H1 (cell line): ENCODE data around the gene TMEM163. TPM values are rescaled to one million over a fixed set of nuclear protein-coding genes. Genes with fewer than 3 reads are reported as not detected.

Experiments used
- CTCF ChIA-PET: fragments of 300-600 bp; sonication (Branson Sonifier 250); formaldehyde crosslinking; loops from one replicate; lab custom pipeline; 2021; ENCODE audit not compliant: partially characterized antibody; lab: Charles Lee
- POLR2A ChIA-PET: fragments of 300-600 bp; sonication (Branson Sonifier 250); formaldehyde crosslinking; loops from one replicate; lab custom pipeline; 2021; ENCODE audit warnings: inconsistent platforms; ENCODE audit not compliant: partially characterized antibody; lab: Charles Lee
- DNase-seq, 2 experiments: peaks; one replicate each; pipeline versions ENCODE4 v3.0.0 to v3.0.0-alpha.2; 2010 to 2022; ENCODE audit warnings: low spot score in 2 of 2, low read depth in 1 of 2, mixed read lengths in 1 of 2
- FAIRE-seq: peaks from 2 replicates; lab custom pipeline; 2011; peaks lifted over from hg19 to GRCh38; lab: Jason Lieb, UNC
- H2AFZ ChIP-seq: 2 replicates; pipeline ENCODE4 v1.8.1; 2012; ENCODE audit warnings: low read length, inconsistent platforms
- H2AK5ac ChIP-seq: 2 replicates; pipeline ENCODE4 v1.6.1; 2013; ENCODE audit warnings: low read depth, low read length
- H2BK120ac ChIP-seq: replicated peaks from 2 replicates; pipeline ENCODE3; 2013; ENCODE audit warnings: low read depth, low read length, inconsistent platforms
- H2BK12ac ChIP-seq: 2 replicates; pipeline ENCODE4 v1.6.1; 2013; ENCODE audit warnings: low read depth, low read length
- H2BK15ac ChIP-seq: 2 replicates; pipeline ENCODE4 v1.6.1; 2013; ENCODE audit warnings: low read length
- H2BK20ac ChIP-seq: 2 replicates; pipeline ENCODE4 v1.6.1; 2013; ENCODE audit warnings: low read length
- H2BK5ac ChIP-seq: 2 replicates; pipeline ENCODE4 v1.6.1; 2013; ENCODE audit warnings: low read depth, low read length
- H3K14ac ChIP-seq: 2 replicates; pipeline ENCODE4 v1.6.1; 2013; ENCODE audit warnings: inconsistent platforms; ENCODE audit not compliant: insufficient read length
- H3K18ac ChIP-seq: 2 replicates; pipeline ENCODE4 v1.6.1; 2013; ENCODE audit warnings: low read length; ENCODE audit errors: extremely low read depth
- H3K23ac ChIP-seq: 2 replicates; pipeline ENCODE4 v1.6.1; 2013; ENCODE audit warnings: inconsistent platforms; ENCODE audit not compliant: insufficient read length
- H3K23me2 ChIP-seq: 2 replicates; pipeline ENCODE4 v1.6.1; 2013; ENCODE audit warnings: low read depth, low read length
- H3K27ac ChIP-seq: 2 replicates; pipeline ENCODE4 v1.6.1; 2011; ENCODE audit warnings: low read depth, low read length, inconsistent platforms
- H3K27me3 ChIP-seq, 4 experiments: replicated peaks in 1 of 4; 1 replicate in 1 of 4; 2 replicates in 3 of 4; pipeline versions ENCODE4 v1.6.1 to v1.8.1; 2011 to 2013; ENCODE audit warnings: low read length in 3 of 4, mild to moderate bottlenecking in 3 of 4, inconsistent platforms in 2 of 4, mixed read lengths in 2 of 4, moderate library complexity in 1 of 4; ENCODE audit not compliant: control insufficient read depth in 3 of 4, insufficient read depth in 3 of 4; ENCODE audit errors: extremely low read depth in 1 of 4
- H3K36me3 ChIP-seq, 4 experiments: 2 replicates each; pipeline versions ENCODE4 v1.6.1 to v1.8.1; 2011 to 2013; ENCODE audit warnings: mild to moderate bottlenecking in 4 of 4, low read length in 3 of 4, moderate library complexity in 2 of 4, control low read depth in 1 of 4, inconsistent platforms in 1 of 4; ENCODE audit not compliant: insufficient read depth in 4 of 4, control insufficient read depth in 2 of 4
- H3K4ac ChIP-seq: replicated peaks from 2 replicates; pipeline ENCODE3; 2013; ENCODE audit warnings: low read length, low read depth, mixed read lengths, inconsistent platforms; ENCODE audit not compliant: insufficient read length
- H3K4me1 ChIP-seq, 4 experiments: replicated peaks in 1 of 4; 1 replicate in 1 of 4; 2 replicates in 3 of 4; pipeline versions ENCODE4 v1.6.1 to v1.8.1; 2011 to 2013; ENCODE audit warnings: low read length in 3 of 4, inconsistent platforms in 2 of 4, mixed read lengths in 1 of 4; ENCODE audit not compliant: insufficient read depth in 4 of 4, control insufficient read depth in 3 of 4
- H3K4me2 ChIP-seq, 2 experiments: 2 replicates each; pipeline versions ENCODE4 v1.6.1 to v1.8.1; 2011 to 2013; ENCODE audit warnings: low read depth in 2 of 2, low read length in 2 of 2, control low read depth in 1 of 2, inconsistent platforms in 1 of 2, mild to moderate bottlenecking in 1 of 2; ENCODE audit not compliant: insufficient read depth in 1 of 2
- H3K4me3 ChIP-seq, 4 experiments: fragments of 200-600, 300-600 bp in 1 of 4; sonication (generic), shearing (Covaris generic), sonication (Bioruptor Twin) in 1 of 4; 2 replicates each; pipeline versions ENCODE4 v1.5.1 to v1.8.1; 2011 to 2016; ENCODE audit warnings: low read length in 4 of 4, low read depth in 3 of 4, control low read depth in 2 of 4, inconsistent platforms in 2 of 4, mild to moderate bottlenecking in 2 of 4, mixed read lengths in 1 of 4, moderate library complexity in 1 of 4; ENCODE audit not compliant: insufficient read depth in 2 of 4; ENCODE audit errors: extremely low read depth in 1 of 4
- H3K56ac ChIP-seq: replicated peaks from 2 replicates; pipeline ENCODE3; 2013; ENCODE audit warnings: low read depth, mild to moderate bottlenecking, mixed read lengths, low read length, inconsistent platforms; ENCODE audit not compliant: insufficient read length
- H3K79me1 ChIP-seq: 2 replicates; pipeline ENCODE4 v1.6.1; 2013; ENCODE audit warnings: low read depth, low read length, control low read depth
- H3K79me2 ChIP-seq, 2 experiments: 2 replicates each; pipeline versions ENCODE4 v1.6.1 to v1.8.1; 2012 to 2013; ENCODE audit warnings: low read length in 2 of 2, mild to moderate bottlenecking in 2 of 2, inconsistent platforms in 1 of 2; ENCODE audit not compliant: insufficient read depth in 2 of 2, control insufficient read depth in 1 of 2
- H3K9ac ChIP-seq, 4 experiments: replicated peaks in 1 of 4; 1 replicate in 1 of 4; 2 replicates in 3 of 4; pipeline versions ENCODE4 v1.6.1 to v1.8.1; 2011 to 2013; ENCODE audit warnings: low read depth in 3 of 4, low read length in 3 of 4, control low read depth in 2 of 4, mild to moderate bottlenecking in 2 of 4, moderate library complexity in 2 of 4, inconsistent platforms in 1 of 4; ENCODE audit errors: extremely low read depth in 1 of 4
- H3K9me3 ChIP-seq, 2 experiments: 2 replicates each; pipeline versions ENCODE4 v1.6.1 to v1.8.1; 2012 to 2013; ENCODE audit warnings: mild to moderate bottlenecking in 2 of 2, moderate library complexity in 2 of 2, control low read depth in 1 of 2, inconsistent platforms in 1 of 2, low read depth in 1 of 2, low read length in 1 of 2, mixed read lengths in 1 of 2; ENCODE audit not compliant: insufficient read depth in 2 of 2
- H4K20me1 ChIP-seq, 2 experiments: replicated peaks in 1 of 2; 2 replicates each; pipeline versions ENCODE3 to v1.8.1; 2011 to 2013; ENCODE audit warnings: inconsistent platforms in 2 of 2, low read length in 2 of 2, mild to moderate bottlenecking in 1 of 2; ENCODE audit not compliant: insufficient read depth in 2 of 2, control insufficient read depth in 1 of 2
- H4K5ac ChIP-seq: 2 replicates; pipeline ENCODE4 v1.6.1; 2013; ENCODE audit warnings: low read length, low read depth, mixed read lengths, inconsistent platforms; ENCODE audit not compliant: insufficient read length
- H4K8ac ChIP-seq: 2 replicates; pipeline ENCODE4 v1.8.0; 2013; ENCODE audit warnings: mild to moderate bottlenecking, moderate library complexity, low read length, inconsistent platforms; ENCODE audit not compliant: insufficient read depth; ENCODE audit errors: extremely low read depth
- H4K91ac ChIP-seq: replicated peaks from 2 replicates; pipeline ENCODE3; 2013; ENCODE audit warnings: low read length, mixed read lengths, inconsistent platforms; ENCODE audit not compliant: insufficient read length
- CHD1 ChIP-seq: IDR thresholded peaks from 2 replicates; pipeline ENCODE4 v1.6.1; 2012; ENCODE audit warnings: low read depth, low read length, improper control_type of control experiment
- CREB1 ChIP-seq: IDR thresholded peaks from 2 replicates; pipeline ENCODE4 v1.6.1; 2012; ENCODE audit warnings: inconsistent platforms
- E2F6 ChIP-seq: IDR thresholded peaks from 2 replicates; pipeline ENCODE4 v1.6.1; 2012; ENCODE audit warnings: inconsistent platforms
- GTF2F1 ChIP-seq: IDR thresholded peaks from 2 replicates; pipeline ENCODE4 v1.6.1; 2012; ENCODE audit warnings: low read depth, low read length, improper control_type of control experiment, borderline replicate concordance
- JUN ChIP-seq: IDR thresholded peaks from 2 replicates; pipeline ENCODE4 v1.6.1; 2011; ENCODE audit warnings: low read depth, mild to moderate bottlenecking, improper control_type of control experiment, low read length
- MAFK ChIP-seq: IDR thresholded peaks from 2 replicates; pipeline ENCODE4 v1.6.1; 2012; ENCODE audit warnings: low read depth, mild to moderate bottlenecking, improper control_type of control experiment, low read length
- RBBP5 ChIP-seq: IDR thresholded peaks from 2 replicates; pipeline ENCODE4 v1.7.1; 2012; ENCODE audit warnings: low read depth, mild to moderate bottlenecking, inconsistent platforms, low read length, moderate library complexity, borderline replicate concordance
- SIX5 ChIP-seq: IDR thresholded peaks from 2 replicates; pipeline ENCODE4 v1.6.1; 2011; ENCODE audit warnings: mild to moderate bottlenecking, low read depth, low read length
- TAF1 ChIP-seq: IDR thresholded peaks from 2 replicates; pipeline ENCODE4 v1.6.1; 2011; ENCODE audit warnings: mild to moderate bottlenecking, low read depth, low read length
- TCF12 ChIP-seq: IDR thresholded peaks from 2 replicates; pipeline ENCODE4 v1.6.1; 2011; ENCODE audit warnings: low read depth, mild to moderate bottlenecking, low read length
- USF2 ChIP-seq: IDR thresholded peaks from 2 replicates; pipeline ENCODE4 v1.6.1; 2011; ENCODE audit warnings: low read length, improper control_type of control experiment
- WGBS, 2 experiments: shearing (Covaris generic) in 1 of 2; methylation state at CpG; one replicate each; pipeline versions ENCODE4 v1.1.6 to v1.1.7; 2013 to 2015; ENCODE audit warnings: low lambda C conversion rate in 2 of 2, mixed read lengths in 2 of 2, inconsistent platforms in 1 of 2, low coverage in 1 of 2, missing lambda C conversion rate in 1 of 2; ENCODE audit not compliant: insufficient replicate concordance in 2 of 2, insufficient coverage in 1 of 2, insufficient read length in 1 of 2; ENCODE audit errors: extremely low coverage in 1 of 2, missing lambda C conversion rate in 1 of 2; 5-methylcytosine and 5-hydroxymethylcytosine counted together
- polyA plus RNA-seq, 7 experiments: library from polyadenylated mRNA; depleted of rRNA in 3 of 7; stranded (reverse) in 5 of 7; unstranded in 2 of 7; fragments of >200 nt in 5 of 7; fragments of 200-250 nt in 2 of 7; gene quantifications; 1 replicate in 5 of 7; 2 replicates in 1 of 7; 4 replicates in 1 of 7; pipeline versions ENCODE4 v1.2.1 to v1.2.3, GENCODE V29; 2011 to 2013; ENCODE audit warnings: missing spikeins in 2 of 7, mixed read lengths in 2 of 7
- total RNA-seq: library from RNA; stranded (reverse); fragmentation: NEBNext Ultra II Directional; extraction: Animal tissue kit (Norgen Biotek cat#: 25700); gene quantifications from 2 replicates; pipeline ENCODE4 v1.2.1, GENCODE V29; 2021

Gene TMEM163
- total and polyA plus RNA-seq, 2 of the 8 experiments (the other 6 are each of a cell fraction or from before 2014, with no cell fraction given), result 2.8 to 3.2 TPM

- H3K14ac ChIP-seq, result no peak overlapping the region
- POLR2A ChIA-PET, result no interaction called here
- no peak overlapping the region for H4K8ac ChIP-seq
- DNase-seq (no peak), FAIRE-seq (no peak)
- no peak overlapping the region for H4K5ac ChIP-seq
- H3K27ac ChIP-seq, result no peak overlapping the region
- 90% methylated on average over 6 of the region's 6 CpGs; no CpG with 5 or more reads in 1 of the 2 experiments for WGBS, 2 experiments
- no peaks in the 10 kb centered on the region for H3K27me3 ChIP-seq
- no peak overlapping the region for H2BK15ac ChIP-seq
- no peaks in the 10 kb centered on the region for H3K9me3 ChIP-seq
- H3K79me1 ChIP-seq, result no peaks in the 10 kb centered on the region
- H3K79me2 ChIP-seq, result no peaks in the 10 kb centered on the region
- H2AFZ ChIP-seq, result no peak overlapping the region
- no peak overlapping the region for H2BK120ac ChIP-seq
- H2BK12ac ChIP-seq, result no peak overlapping the region
- H3K4me1 ChIP-seq, result no peaks in the 10 kb centered on the region
- no peak overlapping the region for H3K56ac ChIP-seq
- TF ChIP-seq CHD1 (no peak), CREB1 (no peak), GTF2F1 (no peak), USF2 (no peak), E2F6 (no peak), SIX5 (no peak), MAFK (no peak), RBBP5 (no peak), TAF1 (no peak), TCF12 (no peak), JUN (no peak)
- H3K4ac ChIP-seq, result no peak overlapping the region
- CTCF ChIA-PET, result no interaction called here
- H4K91ac ChIP-seq, result no peak overlapping the region
- H3K36me3 ChIP-seq, result no peaks in the 10 kb centered on the region
- no peaks in the 10 kb centered on the region for H3K23me2 ChIP-seq
- no peak overlapping the region for H2AK5ac ChIP-seq
- no peak overlapping the region for H3K4me3 ChIP-seq
- no peak overlapping the region for H2BK5ac ChIP-seq
- no peak overlapping the region for H2BK20ac ChIP-seq
- H4K20me1 ChIP-seq, result no peaks in the 10 kb centered on the region
- no peak overlapping the region for H3K23ac ChIP-seq
- H3K18ac ChIP-seq, result no peak overlapping the region
- no peak overlapping the region for H3K4me2 ChIP-seq
- H3K9ac ChIP-seq, result no peak overlapping the region
Measured at GRCh38 chr2:134690629-134691215, 28.1 kb downstream of the TMEM163 start.
